Esophagus squamous epithelium (tissue), 5 donors: ENCODE data around the gene RFC5. TPM values are rescaled to one million over a fixed set of nuclear protein-coding genes. Genes with fewer than 3 reads are reported as not detected.
A peak's percentile ranks its signal among the peaks of the same experiment; 100 is the strongest.

ENCODE experiments used
- DNase-seq: peaks from one replicate; lab custom pipeline; 2025; lab: John Stamatoyannopoulos, UW
- H3K27ac ChIP-seq, 4 donors: fragments of 200-600 bp; sonication (generic); one replicate each; pipeline ENCODE4 v1.5.1; 2016 to 2019; ENCODE audit warnings: mild to moderate bottlenecking in 1 of 4
- H3K27me3 ChIP-seq, 4 donors: fragments of 200-600 bp; sonication (generic); 1 replicate in 3 of 4; 2 replicates in 1 of 4; pipeline versions ENCODE4 v1.5.1 to v1.6.0; 2017 to 2021; ENCODE audit warnings: antibody characterized with exemption in 1 of 4
- H3K36me3 ChIP-seq, 3 donors: fragments of 200-600 bp; sonication (generic); one replicate each; pipeline ENCODE4 v1.5.1; 2016 to 2019
- H3K4me1 ChIP-seq, 3 donors: fragments of 200-600 bp; sonication (generic); one replicate each; pipeline ENCODE4 v1.5.1; 2017 to 2019
- H3K4me3 ChIP-seq, 4 donors: fragments of 200-600 bp; sonication (generic); 1 replicate in 3 of 4; 2 replicates in 1 of 4; pipeline ENCODE4 v1.5.1; 2016 to 2019; ENCODE audit warnings: mild to moderate bottlenecking in 2 of 4, moderate library complexity in 1 of 4
- H3K9me3 ChIP-seq, 3 donors: fragments of 200-600 bp; sonication (generic); one replicate each; pipeline ENCODE4 v1.5.1; 2016 to 2019
- POLR2A ChIP-seq, 4 donors: fragments of 450-650 bp; IDR thresholded peaks; one replicate each; pipeline ENCODE4 v1.6.1; 2017; ENCODE audit warnings: antibody characterized with exemption in 4 of 4, mild to moderate bottlenecking in 4 of 4, moderate library complexity in 3 of 4
- WGBS, 2 donors: methylation state at CpG; one replicate each; pipeline ENCODE4 v1.1.5; 2018; 5-methylcytosine and 5-hydroxymethylcytosine counted together
- intact Hi-C: fragments of 100-400 bp; cut with DNase I; formaldehyde crosslinking; loops from one replicate; pipeline ENCODE4 v1.15.0; 2022
- total RNA-seq, 4 donors: library from RNA; depleted of rRNA; stranded (reverse); fragments of >200 nt; gene quantifications; one replicate each; pipeline ENCODE4 v1.1.0, GENCODE V29; 2016
- TF ChIP-seq, protein P1 (sequence below), 6 experiments: fragments of 450-650 bp in 4 of 6; fragments of 200-600 bp in 2 of 6; sonication (generic) in 2 of 6; IDR thresholded peaks; one replicate each; pipeline ENCODE4 v1.5.1; 2016 to 2019; ENCODE audit warnings: antibody characterized with exemption in 6 of 6, mild to moderate bottlenecking in 4 of 6, moderate library complexity in 4 of 6
- donor health status: DM: yes; HTN: yes; CAD: no.

The RFC5 gene
- total RNA-seq, 4 donors from 2014 or later = 11.5 to 32.2 (median 19.1) TPM

DNA sequence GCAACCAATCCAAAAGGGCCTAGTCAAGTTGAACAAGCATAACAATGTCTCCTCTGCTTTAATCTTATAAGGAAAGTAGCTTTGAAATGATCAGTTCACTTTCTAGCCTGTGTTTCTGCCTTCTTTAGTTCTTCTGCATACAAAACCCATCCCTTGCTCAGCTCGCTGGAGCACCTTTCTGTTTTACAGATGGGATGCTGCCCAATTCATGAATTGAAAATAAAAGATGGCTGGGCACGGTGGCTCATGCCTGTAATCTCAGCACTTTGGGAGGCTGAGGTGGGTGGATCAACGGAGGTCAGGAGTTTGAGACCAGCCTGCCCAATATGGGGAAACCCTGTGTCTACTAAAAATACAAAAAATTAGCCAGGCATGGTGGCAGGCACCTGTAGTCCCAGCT is 4.5 kb upstream of the RFC5 start:
- H3K36me3 ChIP-seq = no peaks in the 10 kb centered on the region
- DNase-seq = no peak
- intact Hi-C loops = no loop called here
- H3K4me3 ChIP-seq = no peak overlapping the region
- TF ChIP-seq, protein P1, sequence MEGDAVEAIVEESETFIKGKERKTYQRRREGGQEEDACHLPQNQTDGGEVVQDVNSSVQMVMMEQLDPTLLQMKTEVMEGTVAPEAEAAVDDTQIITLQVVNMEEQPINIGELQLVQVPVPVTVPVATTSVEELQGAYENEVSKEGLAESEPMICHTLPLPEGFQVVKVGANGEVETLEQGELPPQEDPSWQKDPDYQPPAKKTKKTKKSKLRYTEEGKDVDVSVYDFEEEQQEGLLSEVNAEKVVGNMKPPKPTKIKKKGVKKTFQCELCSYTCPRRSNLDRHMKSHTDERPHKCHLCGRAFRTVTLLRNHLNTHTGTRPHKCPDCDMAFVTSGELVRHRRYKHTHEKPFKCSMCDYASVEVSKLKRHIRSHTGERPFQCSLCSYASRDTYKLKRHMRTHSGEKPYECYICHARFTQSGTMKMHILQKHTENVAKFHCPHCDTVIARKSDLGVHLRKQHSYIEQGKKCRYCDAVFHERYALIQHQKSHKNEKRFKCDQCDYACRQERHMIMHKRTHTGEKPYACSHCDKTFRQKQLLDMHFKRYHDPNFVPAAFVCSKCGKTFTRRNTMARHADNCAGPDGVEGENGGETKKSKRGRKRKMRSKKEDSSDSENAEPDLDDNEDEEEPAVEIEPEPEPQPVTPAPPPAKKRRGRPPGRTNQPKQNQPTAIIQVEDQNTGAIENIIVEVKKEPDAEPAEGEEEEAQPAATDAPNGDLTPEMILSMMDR (IDR thresholded peaks at IDR 0.05) = no peak
- peaks cover under 1 to 8% (median 5%) of the 10 kb centered on the region in 3 donors for H3K4me1 ChIP-seq
- WGBS, 2 donors = 90 to 100% methylated on average over 2 to 3 of the region's 3 CpGs
- H3K27ac ChIP-seq = no peak overlapping the region
- no peaks in the 10 kb centered on the region for H3K27me3 ChIP-seq
- no peaks in the 10 kb centered on the region for H3K9me3 ChIP-seq

DNA sequence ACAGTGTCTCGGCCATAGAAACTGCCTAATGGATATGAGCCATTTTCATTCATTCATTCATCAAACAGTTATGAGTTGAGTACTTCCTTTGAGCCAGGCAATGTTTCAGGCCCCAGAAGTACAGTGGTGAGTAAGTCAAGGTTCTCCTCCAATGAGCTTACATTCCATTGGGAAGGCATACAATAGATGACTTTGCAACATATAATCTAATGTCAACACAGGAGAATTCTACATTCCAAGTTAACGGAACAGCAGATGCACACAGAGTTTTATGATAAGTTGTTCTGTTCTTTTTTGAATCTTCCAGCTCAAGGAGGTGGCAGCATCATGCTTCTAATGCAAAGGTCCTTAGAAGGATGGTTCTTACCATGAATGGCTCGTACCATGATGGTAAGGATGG is 3.2 kb upstream of the RFC5 start:
- WGBS, 2 donors = 69 to 75% methylated on average over 3 of the region's 3 CpGs
- intact Hi-C loops = no loop called here
- no peak for TF ChIP-seq POLR2A (IDR thresholded peaks at IDR 0.05)
- TF ChIP-seq, protein P1 (IDR thresholded peaks at IDR 0.05) = no peak
- no peak for DNase-seq
- Histone ChIP-seq H3K4me3 (no peak overlapping the region), H3K9me3 (no peaks in the 10 kb centered on the region), H3K27ac (no peak overlapping the region), H3K36me3 (no peaks in the 10 kb centered on the region), H3K4me1 (peaks cover 7 to 21% (median 14%) of the 10 kb centered on the region in 3 donors), H3K27me3 (no peaks in the 10 kb centered on the region)

DNA sequence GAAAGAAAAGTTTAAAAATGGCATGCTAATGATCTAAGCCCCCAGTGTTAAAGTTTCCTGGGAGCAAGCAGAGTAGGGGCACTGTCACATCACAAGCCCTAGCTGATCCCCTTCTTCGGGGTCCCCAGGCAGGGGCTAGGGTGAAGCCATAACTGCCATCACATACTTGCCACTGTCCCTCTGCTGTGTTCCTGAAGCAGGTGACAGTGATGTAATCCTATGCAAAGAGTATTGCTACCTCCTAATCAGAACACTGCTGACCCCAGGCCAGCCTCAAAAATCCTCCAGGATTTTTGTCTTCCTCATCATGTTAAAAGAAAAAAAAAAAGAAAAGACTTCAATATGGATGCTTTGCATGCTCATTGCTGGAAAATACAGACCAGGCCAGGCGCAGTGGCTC is 1.2 kb upstream of the RFC5 start:
- DNase-seq = no peak
- peaks cover 7 to 24% (median 14%) of the 10 kb centered on the region in 3 donors for H3K4me1 ChIP-seq
- no peaks in the 10 kb centered on the region for H3K27me3 ChIP-seq
- no peak overlapping the region for H3K4me3 ChIP-seq
- peaks cover 0 to 16% (median 6%) of the 10 kb centered on the region in 3 donors for H3K36me3 ChIP-seq
- 73 to 86% methylated on average over 2 of the region's 2 CpGs for WGBS, 2 donors
- H3K9me3 ChIP-seq = no peaks in the 10 kb centered on the region
- TF ChIP-seq POLR2A (IDR thresholded peaks at IDR 0.05) = no peak
- TF ChIP-seq, protein P1 (IDR thresholded peaks at IDR 0.05) = no peak
- intact Hi-C loops = no loop called here
- no peak overlapping the region for H3K27ac ChIP-seq

DNA sequence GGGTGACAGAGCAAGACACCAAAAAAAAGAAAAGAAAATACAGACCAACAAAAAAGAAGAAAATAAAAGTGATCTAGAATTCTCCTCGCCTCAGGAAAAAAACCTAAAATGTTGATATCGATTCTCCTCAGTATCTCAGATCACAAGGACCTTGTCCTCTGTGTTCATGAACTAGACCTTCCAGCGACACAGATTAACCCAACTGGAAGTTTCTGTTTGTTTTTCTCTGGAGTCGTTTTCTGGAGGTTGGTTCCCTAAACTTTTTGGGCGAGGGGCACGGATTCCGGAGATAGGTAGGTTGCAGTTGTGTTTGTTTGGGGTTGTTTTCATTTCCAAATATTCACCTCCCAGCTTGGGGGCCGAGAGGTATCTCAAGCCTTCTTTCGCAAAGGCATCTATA is 559 bp upstream of the RFC5 start:
- Histone ChIP-seq H3K27ac (no peak overlapping the region), H3K4me1 (peaks cover 7 to 24% (median 14%) of the 10 kb centered on the region in 3 donors), H3K27me3 (no peaks in the 10 kb centered on the region), H3K36me3 (peaks cover 0 to 22% (median 6%) of the 10 kb centered on the region in 3 donors), H3K9me3 (no peaks in the 10 kb centered on the region), H3K4me3 (peak overlapping the region; percentile 58 to 96 (median 82))
- WGBS, 2 donors = 23 to 37% methylated on average over 9 of the region's 9 CpGs
- DNase-seq = no peak
- intact Hi-C loops = no loop called here
- TF ChIP-seq, protein P1 (IDR thresholded peaks at IDR 0.05) = no peak
- TF ChIP-seq POLR2A (IDR thresholded peaks at IDR 0.05) = no peak

GRCh38 chr12:118017926-118018325 is 1.4 kb downstream of the RFC5 start:
- intact Hi-C loops = no loop called here
- no peak for DNase-seq
- Histone ChIP-seq H3K9me3 (no peaks in the 10 kb centered on the region), H3K4me3 (no peak overlapping the region), H3K27me3 (no peaks in the 10 kb centered on the region), H3K4me1 (peaks cover 7 to 24% (median 14%) of the 10 kb centered on the region in 3 donors), H3K36me3 (peaks cover 0 to 42% (median 6%) of the 10 kb centered on the region in 3 donors), H3K27ac (no peak overlapping the region)
- TF ChIP-seq, protein P1 (IDR thresholded peaks at IDR 0.05) = no peak
- TF ChIP-seq POLR2A (IDR thresholded peaks at IDR 0.05) = no peak
